ENCODE data around the gene ASIC1. TPM values are rescaled to one million over a fixed set of nuclear protein-coding genes. Genes with fewer than 3 reads are reported as not detected.

ASIC1 gene
- total and polyA plus RNA-seq, 2 experiments from 2014 or later = 0.76 to 1.5 TPM

DNA sequence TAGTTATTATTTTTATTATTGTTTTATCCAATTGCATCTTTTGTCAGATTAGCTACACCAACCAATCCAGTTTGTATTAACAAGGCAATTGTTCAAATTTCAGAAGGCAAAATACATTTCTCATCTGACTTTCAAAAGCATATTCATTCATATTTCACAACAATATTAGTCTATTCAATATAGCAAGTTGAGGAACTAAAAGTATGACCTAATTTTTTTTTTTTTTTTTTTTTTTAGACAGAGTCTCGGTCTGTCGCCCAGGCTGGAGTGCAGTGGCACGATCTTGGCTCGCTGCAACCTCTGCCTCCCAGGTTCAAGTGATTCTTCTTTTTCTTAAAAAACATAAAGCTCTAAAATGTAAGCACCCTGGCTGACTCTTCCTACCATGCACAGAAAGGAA lies 71.9 kb downstream of the ASIC1 start:
- TF ChIP-seq ZNF331 (CRISPR knock-in tag; IDR thresholded peaks at IDR 0.05; ENCODE audit: low read depth) = no peak
- TF ChIP-seq EZH2 (IDR thresholded peaks at IDR 0.05; ENCODE audit: low read depth, unreplicated experiment) = no peak
- no peaks in the 10 kb centered on the region for H3K4me1 ChIP-seq (ENCODE audit: insufficient read depth)
- H3K4me3 ChIP-seq = no peak overlapping the region
- peaks cover 2% of the 10 kb centered on the region for H3K27me3 Mint-ChIP-seq (ENCODE audit: insufficient read depth, low read depth, poor library complexity)
- H3K79me2 ChIP-seq (replicated peaks; ENCODE audit: insufficient read depth) = no peaks in the 10 kb centered on the region
- H3K9me2 ChIP-seq (ENCODE audit: insufficient read depth) = no peaks in the 10 kb centered on the region
- no peak overlapping the region for H3K4me3 Mint-ChIP-seq
- H3K9me3 Mint-ChIP-seq = no peaks in the 10 kb centered on the region; the same call in 2 of the 3 replicates
- peaks cover 24% of the 10 kb centered on the region; the same call in 1 of the 2 replicates for H4K20me1 ChIP-seq (replicated peaks; ENCODE audit: insufficient read depth)
- H2AFZ ChIP-seq = no peak overlapping the region
- peaks cover 30% of the 10 kb centered on the region for H3K36me3 ChIP-seq (ENCODE audit: insufficient read depth)
- no peaks in the 10 kb centered on the region for H3K27me3 ChIP-seq (ENCODE audit: insufficient read depth)
- DNase-seq (ENCODE audit: low spot score) (no peak), ATAC-seq (no peak)
- H3K36me3 Mint-ChIP-seq (ENCODE audit: low read depth) = peaks cover 42% of the 10 kb centered on the region
- H3K4me1 Mint-ChIP-seq = no peaks in the 10 kb centered on the region
- no peak overlapping the region for H3K4me2 ChIP-seq
- H3F3A ChIP-seq (replicated peaks; ENCODE audit: low read depth) = peaks cover 9% of the 10 kb centered on the region; the same call in 1 of the 2 replicates
- H3K27ac Mint-ChIP-seq = no peak overlapping the region
- H3K27ac ChIP-seq (ENCODE audit: low read depth) = no peak overlapping the region

GRCh38 chr12:50132505-50133135 lies 75.2 kb downstream of the ASIC1 start:
- Histone ChIP-seq H3K27me3 (ENCODE audit: insufficient read depth) (no peaks in the 10 kb centered on the region), H3K4me2 (no peak overlapping the region), H3K9me2 (ENCODE audit: insufficient read depth) (no peaks in the 10 kb centered on the region), H4K20me1 (replicated peaks; ENCODE audit: insufficient read depth) (peaks cover 21% of the 10 kb centered on the region; the same call in 1 of the 2 replicates), H3K4me3 (no peak overlapping the region), H3K4me1 (ENCODE audit: insufficient read depth) (no peaks in the 10 kb centered on the region), H3K27ac (ENCODE audit: low read depth) (no peak overlapping the region), H3K36me3 (ENCODE audit: insufficient read depth) (peaks cover 41% of the 10 kb centered on the region), H3F3A (replicated peaks; ENCODE audit: low read depth) (peaks cover 14% of the 10 kb centered on the region; the same call in 1 of the 2 replicates), H3K79me2 (replicated peaks; ENCODE audit: insufficient read depth) (no peaks in the 10 kb centered on the region), H2AFZ (no peak overlapping the region)
- Mint-ChIP-seq H3K27ac (no peak overlapping the region), H3K4me3 (no peak overlapping the region), H3K9me3 (no peaks in the 10 kb centered on the region; the same call in 2 of the 3 replicates), H3K36me3 (ENCODE audit: low read depth) (peaks cover 67% of the 10 kb centered on the region), H3K27me3 (ENCODE audit: insufficient read depth, low read depth, poor library complexity) (peaks cover 2% of the 10 kb centered on the region), H3K4me1 (no peaks in the 10 kb centered on the region)
- DNase-seq (ENCODE audit: low spot score) (peak; percentile 82), ATAC-seq (peak; percentile 79)
- TF ChIP-seq REST (IDR thresholded peaks at IDR 0.05; ENCODE audit: unreplicated experiment) (no peak), JUNB (IDR thresholded peaks at IDR 0.05; ENCODE audit: unreplicated experiment) (no peak), EZH2phosphoT487 (IDR thresholded peaks at IDR 0.05; ENCODE audit: unreplicated experiment) (no peak), CTCF (conservative IDR thresholded peaks at IDR 0.05; ENCODE audit: low read depth in 2 of 2) (peak; percentile 64 to 84), NANOG (IDR thresholded peaks at IDR 0.05; ENCODE audit: borderline replicate concordance) (no peak), ETS1 (IDR thresholded peaks at IDR 0.05) (no peak), ZNF331 (CRISPR knock-in tag; IDR thresholded peaks at IDR 0.05; ENCODE audit: low read depth) (no peak)

Other genes starting within 250 kb of the ASIC1 start
- gene NCKAP5L, start 229.2 kb upstream of the ASIC1 start, total RNA-seq (2014; rRNA removed; shearing (Covaris generic)) = 30.0 and 37.0 TPM in 2 replicates
- 10.2 TPM in 2 replicates for gene NCKAP5L, start 229.2 kb upstream of the ASIC1 start, polyA plus RNA-seq (2016; fragmentation: Nextera tagmentation; extraction: Ambion mirVana)
- 1.8 and 2.1 TPM in 2 replicates for gene BCDIN3D, start 214.5 kb upstream of the ASIC1 start, total RNA-seq (2014; rRNA removed; shearing (Covaris generic))
- 0.89 and 1.4 TPM in 2 replicates for gene BCDIN3D, start 214.5 kb upstream of the ASIC1 start, polyA plus RNA-seq (2016; fragmentation: Nextera tagmentation; extraction: Ambion mirVana)
- gene FAIM2, start 153.7 kb upstream of the ASIC1 start, total RNA-seq (2014; rRNA removed; shearing (Covaris generic)) = 0.08 and 2.0 TPM in 2 replicates
- 0.61 and 0.83 TPM in 2 replicates for gene FAIM2, start 153.7 kb upstream of the ASIC1 start, polyA plus RNA-seq (2016; fragmentation: Nextera tagmentation; extraction: Ambion mirVana)
- 0.07 TPM in 1 of 2 replicates, not detected in the other for gene AQP2, start 106.9 kb upstream of the ASIC1 start, total RNA-seq (2014; rRNA removed; shearing (Covaris generic))
- not detected in 2 replicates for gene AQP2, start 106.9 kb upstream of the ASIC1 start, polyA plus RNA-seq (2016; fragmentation: Nextera tagmentation; extraction: Ambion mirVana)
- gene AQP5, start 95.7 kb upstream of the ASIC1 start, total RNA-seq (2014; rRNA removed; shearing (Covaris generic)) = 2.2 and 2.7 TPM in 2 replicates
- 1.1 and 1.3 TPM in 2 replicates for gene AQP5, start 95.7 kb upstream of the ASIC1 start, polyA plus RNA-seq (2016; fragmentation: Nextera tagmentation; extraction: Ambion mirVana)
- gene AQP6, start 84.6 kb upstream of the ASIC1 start, total RNA-seq (2014; rRNA removed; shearing (Covaris generic)) = not detected in 2 replicates
- gene AQP6, start 84.6 kb upstream of the ASIC1 start, polyA plus RNA-seq (2016; fragmentation: Nextera tagmentation; extraction: Ambion mirVana) = 0.08 TPM in 1 of 2 replicates, not detected in the other
- gene RACGAP1, start 32.1 kb upstream of the ASIC1 start, total RNA-seq (2014; rRNA removed; shearing (Covaris generic)) = 49.9 and 52.8 TPM in 2 replicates
- 18.0 and 19.0 TPM in 2 replicates for gene RACGAP1, start 32.1 kb upstream of the ASIC1 start, polyA plus RNA-seq (2016; fragmentation: Nextera tagmentation; extraction: Ambion mirVana)
- 276 and 287 TPM in 2 replicates for gene SMARCD1, start 27.7 kb downstream of the ASIC1 start, total RNA-seq (2014; rRNA removed; shearing (Covaris generic))
- 124 and 145 TPM in 2 replicates for gene SMARCD1, start 27.7 kb downstream of the ASIC1 start, polyA plus RNA-seq (2016; fragmentation: Nextera tagmentation; extraction: Ambion mirVana)
- 0.23 and 0.45 TPM in 2 replicates for gene GPD1, start 46.4 kb downstream of the ASIC1 start, total RNA-seq (2014; rRNA removed; shearing (Covaris generic))
- 0.17 and 0.36 TPM in 2 replicates for gene GPD1, start 46.4 kb downstream of the ASIC1 start, polyA plus RNA-seq (2016; fragmentation: Nextera tagmentation; extraction: Ambion mirVana)
- 27.8 and 43.7 TPM in 2 replicates for gene COX14, start 54.6 kb downstream of the ASIC1 start, total RNA-seq (2014; rRNA removed; shearing (Covaris generic))
- 73.0 and 73.5 TPM in 2 replicates for gene COX14, start 54.6 kb downstream of the ASIC1 start, polyA plus RNA-seq (2016; fragmentation: Nextera tagmentation; extraction: Ambion mirVana)
- 50.2 and 56.5 TPM in 2 replicates for gene CERS5, start 109.8 kb downstream of the ASIC1 start, total RNA-seq (2014; rRNA removed; shearing (Covaris generic))
- 42.7 and 45.4 TPM in 2 replicates for gene CERS5, start 109.8 kb downstream of the ASIC1 start, polyA plus RNA-seq (2016; fragmentation: Nextera tagmentation; extraction: Ambion mirVana)
- 26.3 and 29.6 TPM in 2 replicates for gene LIMA1, start 225.9 kb downstream of the ASIC1 start, total RNA-seq (2014; rRNA removed; shearing (Covaris generic))
- gene LIMA1, start 225.9 kb downstream of the ASIC1 start, polyA plus RNA-seq (2016; fragmentation: Nextera tagmentation; extraction: Ambion mirVana) = 24.7 and 27.7 TPM in 2 replicates